ENCODE measurements around the gene GM2A.

- TF ChIP-seq CTCF (IDR thresholded peaks at IDR 0.05) (no peak), ZNF232 (CRISPR knock-in tag; IDR thresholded peaks at IDR 0.05) (no peak), USF2 (CRISPR knock-in tag; IDR thresholded peaks at IDR 0.05) (no peak), NFE2L1 (CRISPR knock-in tag; IDR thresholded peaks at IDR 0.05) (no peak)
Measured at GRCh38 chr5:151237685-151238084, 15.3 kb upstream of the GM2A start.
